H1 (cell line): ENCODE measurements around the gene MAGI2. TPM values are rescaled to one million over a fixed set of nuclear protein-coding genes. Genes with fewer than 3 reads are reported as not detected.

ENCODE experiments used
- CHD1 ChIP-seq: IDR thresholded peaks from 2 replicates; pipeline ENCODE4 v1.6.1; 2012; ENCODE audit warnings: low read depth, low read length, improper control_type of control experiment
- EP300 ChIP-seq, 2 experiments: IDR thresholded peaks; 1 replicate in 1 of 2; 2 replicates in 1 of 2; pipeline ENCODE4 v1.6.1; 2011 to 2012; ENCODE audit warnings: low read depth in 2 of 2, low read length in 2 of 2, mild to moderate bottlenecking in 2 of 2, borderline replicate concordance in 1 of 2, inconsistent platforms in 1 of 2, moderate library complexity in 1 of 2
- MAFK ChIP-seq: IDR thresholded peaks from 2 replicates; pipeline ENCODE4 v1.6.1; 2012; ENCODE audit warnings: low read depth, mild to moderate bottlenecking, improper control_type of control experiment, low read length
- TEAD4 ChIP-seq: IDR thresholded peaks from 2 replicates; pipeline ENCODE4 v1.6.1; 2012; ENCODE audit warnings: low read depth, low read length, inconsistent platforms, mixed read lengths
- polyA plus RNA-seq, 7 experiments: library from polyadenylated mRNA; depleted of rRNA in 3 of 7; stranded (reverse) in 5 of 7; unstranded in 2 of 7; fragments of >200 nt in 5 of 7; fragments of 200-250 nt in 2 of 7; gene quantifications; 1 replicate in 5 of 7; 2 replicates in 1 of 7; 4 replicates in 1 of 7; pipeline versions ENCODE4 v1.2.1 to v1.2.3, GENCODE V29; 2011 to 2013; ENCODE audit warnings: missing spikeins in 2 of 7, mixed read lengths in 2 of 7
- total RNA-seq: library from RNA; stranded (reverse); fragmentation: NEBNext Ultra II Directional; extraction: Animal tissue kit (Norgen Biotek cat#: 25700); gene quantifications from 2 replicates; pipeline ENCODE4 v1.2.1, GENCODE V29; 2021

MAGI2 gene
- total and polyA plus RNA-seq, 2 of the 8 experiments (the other 6 are each of a cell fraction or from before 2014, with no cell fraction given) = 6.0 to 27.3 TPM

GRCh38 chr7:78609281-78609680 is 844.2 kb downstream of the MAGI2 start (continued):
- TF ChIP-seq EP300 (IDR thresholded peaks at IDR 0.05; ENCODE audit: borderline replicate concordance in 1 of 2, low read depth in 2 of 2, low read length in 2 of 2) (no peak), MAFK (no peak), TEAD4 (no peak), CHD1 (no peak)
